ENCODE results near the gene HMX1.

DNA sequence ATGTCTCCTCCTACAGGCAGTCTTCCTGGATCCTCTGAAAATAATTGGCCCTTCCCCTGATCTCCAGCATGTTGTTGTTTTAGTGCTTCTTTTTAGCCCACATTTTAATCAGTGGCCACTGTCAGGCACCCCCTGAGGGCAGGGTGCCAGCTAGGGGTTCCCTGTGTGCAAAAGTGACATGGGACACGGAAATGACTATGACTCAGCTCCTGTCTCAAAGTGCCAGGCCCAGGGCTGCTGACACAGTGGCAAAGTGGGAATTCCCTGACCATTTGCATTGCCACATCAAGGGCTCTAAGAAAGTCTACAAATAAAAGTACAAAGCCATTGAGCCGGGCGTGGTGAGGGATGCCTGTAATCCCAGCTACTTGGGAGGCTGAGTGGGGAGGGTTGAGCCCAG is 24.8 kb downstream of the HMX1 start:
- TF ChIP-seq, protein P1, sequence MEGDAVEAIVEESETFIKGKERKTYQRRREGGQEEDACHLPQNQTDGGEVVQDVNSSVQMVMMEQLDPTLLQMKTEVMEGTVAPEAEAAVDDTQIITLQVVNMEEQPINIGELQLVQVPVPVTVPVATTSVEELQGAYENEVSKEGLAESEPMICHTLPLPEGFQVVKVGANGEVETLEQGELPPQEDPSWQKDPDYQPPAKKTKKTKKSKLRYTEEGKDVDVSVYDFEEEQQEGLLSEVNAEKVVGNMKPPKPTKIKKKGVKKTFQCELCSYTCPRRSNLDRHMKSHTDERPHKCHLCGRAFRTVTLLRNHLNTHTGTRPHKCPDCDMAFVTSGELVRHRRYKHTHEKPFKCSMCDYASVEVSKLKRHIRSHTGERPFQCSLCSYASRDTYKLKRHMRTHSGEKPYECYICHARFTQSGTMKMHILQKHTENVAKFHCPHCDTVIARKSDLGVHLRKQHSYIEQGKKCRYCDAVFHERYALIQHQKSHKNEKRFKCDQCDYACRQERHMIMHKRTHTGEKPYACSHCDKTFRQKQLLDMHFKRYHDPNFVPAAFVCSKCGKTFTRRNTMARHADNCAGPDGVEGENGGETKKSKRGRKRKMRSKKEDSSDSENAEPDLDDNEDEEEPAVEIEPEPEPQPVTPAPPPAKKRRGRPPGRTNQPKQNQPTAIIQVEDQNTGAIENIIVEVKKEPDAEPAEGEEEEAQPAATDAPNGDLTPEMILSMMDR (IDR thresholded peaks at IDR 0.05; ENCODE audit: poor library complexity), result no peak
- TF ChIP-seq EZH2 (IDR thresholded peaks at IDR 0.05; ENCODE audit: borderline replicate concordance), result no peak

All from hepatocyte (in vitro differentiated cells).